Ishikawa (cell line): ENCODE data around the gene MUC5AC.

Experiments
- CEBPB ChIP-seq: IDR thresholded peaks from 2 replicates; pipeline ENCODE4 v1.6.1; 2012
- CREB1 ChIP-seq: IDR thresholded peaks from 2 replicates; pipeline ENCODE4 v1.6.1; 2012; ENCODE audit warnings: low read depth
- EP300 ChIP-seq: IDR thresholded peaks from 2 replicates; pipeline ENCODE4 v1.6.1; 2012; ENCODE audit warnings: borderline replicate concordance
- MAX ChIP-seq: IDR thresholded peaks from 2 replicates; pipeline ENCODE4 v1.6.1; 2012
- RAD21 ChIP-seq: IDR thresholded peaks from 2 replicates; pipeline ENCODE4 v1.6.1; 2012; ENCODE audit warnings: low read depth

DNA sequence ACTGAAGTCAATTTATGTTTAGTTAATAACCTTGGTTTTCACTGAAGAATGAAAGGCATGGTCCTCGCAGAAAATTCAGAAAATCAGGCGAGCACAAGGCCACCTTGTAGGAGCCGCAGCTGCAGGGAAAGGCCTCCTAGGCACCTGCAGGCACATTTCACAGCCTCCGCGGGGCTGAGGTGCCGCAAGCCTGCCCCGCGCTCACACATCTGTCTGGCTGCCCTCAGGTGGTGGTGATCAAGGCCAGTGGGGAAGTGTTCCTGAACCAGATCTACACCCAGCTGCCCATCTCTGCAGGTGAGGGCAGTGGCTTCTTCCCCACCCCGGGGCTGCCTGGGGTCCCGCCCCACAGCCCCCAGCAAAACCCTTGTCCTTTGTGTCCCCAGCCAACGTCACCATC, 10.5 kb downstream of the MUC5AC start:
- TF ChIP-seq CREB1 (no peak), CEBPB (no peak), EP300 (no peak), MAX (no peak), RAD21 (no peak)
